GM12875 (cell line): ENCODE measurements around the gene AGMO.

Experiments
- H3K4me3 ChIP-seq: one replicate; pipeline ENCODE4 v1.5.1; 2011; ENCODE audit warnings: low read depth, low read length, control low read depth
- CTCF ChIP-seq: IDR thresholded peaks from 2 replicates; pipeline ENCODE4 v1.5.1; 2011; ENCODE audit warnings: low read depth, mild to moderate bottlenecking, control low read depth, inconsistent platforms, low read length, moderate library complexity, borderline replicate concordance; ENCODE audit not compliant: insufficient read depth

Gene AGMO

GRCh38 chr7:15602236-15602635 lies 40.4 kb upstream of the AGMO start:
- TF ChIP-seq CTCF: no peak
- H3K4me3 ChIP-seq: no peak overlapping the region

- no peak overlapping the region for H3K4me3 ChIP-seq
- TF ChIP-seq CTCF: no peak
Observed at GRCh38 chr7:15601175-15601574, 39.4 kb upstream of the AGMO start.

- no peak overlapping the region for H3K4me3 ChIP-seq
- TF ChIP-seq CTCF: no peak
Observed at GRCh38 chr7:15600298-15600697, 38.5 kb upstream of the AGMO start.

- no peak overlapping the region for H3K4me3 ChIP-seq
- TF ChIP-seq CTCF: no peak
Observed at GRCh38 chr7:15594461-15594860, 32.6 kb upstream of the AGMO start.

- H3K4me3 ChIP-seq: no peak overlapping the region
- TF ChIP-seq CTCF: no peak
Observed at GRCh38 chr7:15593382-15593781, 31.6 kb upstream of the AGMO start.

- no peak for TF ChIP-seq CTCF
- no peak overlapping the region for H3K4me3 ChIP-seq
Observed at GRCh38 chr7:15586266-15586665, 24.5 kb upstream of the AGMO start.

GRCh38 chr7:15584575-15584974 lies 22.8 kb upstream of the AGMO start:
- TF ChIP-seq CTCF: no peak
- H3K4me3 ChIP-seq: no peak overlapping the region
